GM12801 (cell line): Measurements from ENCODE around the gene SIM2.

Source experiments
- CTCF ChIP-seq: IDR thresholded peaks from one replicate; pipeline ENCODE4 v1.5.1; 2011; ENCODE audit warnings: control low read depth; ENCODE audit not compliant: insufficient read length; ENCODE audit errors: extremely low read depth

SIM2 gene

GRCh38 chr21:36706951-36707762, 8.2 kb downstream of the SIM2 start:
- no peak for TF ChIP-seq CTCF

GRCh38 chr21:36707763-36708285, 8.9 kb downstream of the SIM2 start:
- TF ChIP-seq CTCF: no peak

- TF ChIP-seq CTCF: no peak
These were observed 9.5 kb downstream of the SIM2 start for GRCh38 chr21:36708286-36709029.

- no peak for TF ChIP-seq CTCF
These were observed 10.3 kb downstream of the SIM2 start for GRCh38 chr21:36709030-36709867.

- no peak for TF ChIP-seq CTCF
These were observed 11.2 kb downstream of the SIM2 start for GRCh38 chr21:36709868-36710728.

- TF ChIP-seq CTCF: no peak
These were observed 11.8 kb downstream of the SIM2 start for GRCh38 chr21:36710729-36711048.
